OCI-LY7 (cell line): ENCODE results near the gene GARRE1. TPM values are rescaled to one million over a fixed set of nuclear protein-coding genes. Genes with fewer than 3 reads are reported as not detected.
A peak's percentile ranks its signal among the peaks of the same experiment; 100 is the strongest.

Experiments used
- BruUV-seq: library from RNA; stranded (reverse); fragments of 400-500 nt; replicated peaks from 2 replicates; lab custom pipeline; 2021; lab: Mats Ljungman, UMichigan
- CTCF ChIA-PET: fragments of 300-600 bp; sonication (Branson Sonifier 250); formaldehyde crosslinking; loops from one replicate; lab custom pipeline; 2022; ENCODE audit warnings: antibody characterized with exemption; ENCODE audit not compliant: unreplicated experiment; lab: Charles Lee
- POLR2A ChIA-PET: fragments of 300-600 bp; sonication (Branson Sonifier 250); formaldehyde crosslinking; loops from one replicate; lab custom pipeline; 2022; ENCODE audit warnings: antibody characterized with exemption; lab: Charles Lee
- DNase-seq: peaks from one replicate; pipeline ENCODE4 v3.0.0-alpha.2; 2015; ENCODE audit warnings: low spot score
- H2AFZ ChIP-seq: fragments of 200-600 bp; sonication (generic), shearing (Covaris generic); 2 replicates; pipeline ENCODE4 v1.6.1; 2014; ENCODE audit warnings: mild to moderate bottlenecking, antibody characterized with exemption, low read length, moderate library complexity
- H3K27ac ChIP-seq: fragments of 200-600 bp; sonication (generic); 2 replicates; pipeline ENCODE4 v1.5.1; 2014; ENCODE audit warnings: mixed run types, low read depth, mild to moderate bottlenecking, moderate library complexity, low read length, inconsistent platforms; ENCODE audit not compliant: poor library complexity, severe bottlenecking
- H3K36me3 ChIP-seq: fragments of 200-600 bp; sonication (generic); 2 replicates; pipeline ENCODE4 v1.6.1; 2014; ENCODE audit warnings: mild to moderate bottlenecking, antibody characterized with exemption, low read length, moderate library complexity, mixed read lengths; ENCODE audit not compliant: insufficient read depth
- H3K4me1 ChIP-seq: fragments of 200-600 bp; sonication (generic); 2 replicates; pipeline ENCODE4 v1.5.1; 2014; ENCODE audit warnings: mild to moderate bottlenecking, low read length; ENCODE audit not compliant: insufficient read depth, poor library complexity, severe bottlenecking
- H3K4me2 ChIP-seq: fragments of 200-600 bp; sonication (generic); 2 replicates; pipeline ENCODE4 v1.6.1; 2014; ENCODE audit warnings: mild to moderate bottlenecking, low read length
- H3K4me3 ChIP-seq: fragments of 200-600 bp; sonication (generic); 2 replicates; pipeline ENCODE4 v1.5.1; 2014; ENCODE audit warnings: mild to moderate bottlenecking, low read depth, low read length; ENCODE audit not compliant: poor library complexity, severe bottlenecking
- H3K79me2 ChIP-seq: fragments of 200-600 bp; sonication (generic); 2 replicates; pipeline ENCODE4 v1.6.1; 2016; ENCODE audit warnings: low read depth, mild to moderate bottlenecking, low read length, moderate library complexity, mixed read lengths; ENCODE audit not compliant: insufficient read depth
- H3K9me2 ChIP-seq: fragments of 200-600 bp; sonication (generic); 2 replicates; pipeline ENCODE4 v1.6.1; 2016; ENCODE audit warnings: mild to moderate bottlenecking, low read length, mixed read lengths; ENCODE audit not compliant: insufficient read depth
- H3K9me3 ChIP-seq: fragments of 200-600 bp; sonication (generic); 2 replicates; pipeline ENCODE4 v1.6.1; 2014; ENCODE audit warnings: mild to moderate bottlenecking, mixed run types, low read length, mixed read lengths
- H4K20me1 ChIP-seq: fragments of 200-600 bp; sonication (generic); 2 replicates; pipeline ENCODE4 v1.6.1; 2014; ENCODE audit warnings: mild to moderate bottlenecking, antibody characterized with exemption, low read length, moderate library complexity, mixed read lengths; ENCODE audit not compliant: insufficient read depth
- CTCF ChIP-seq: fragments of 200-600 bp; sonication (generic); conservative IDR thresholded peaks from 2 replicates; pipeline ENCODE4 v1.5.1; 2014; ENCODE audit warnings: mild to moderate bottlenecking, antibody characterized with exemption, low read length, moderate library complexity, mixed read lengths
- EZH2phosphoT487 ChIP-seq: fragments of 200-600 bp; sonication (generic); IDR thresholded peaks from 2 replicates; pipeline ENCODE4 v1.6.1; 2018; ENCODE audit warnings: low read depth, borderline replicate concordance, mild to moderate bottlenecking, mixed run types, antibody characterized with exemption, low read length, moderate library complexity, mixed read lengths
- intact Hi-C: fragments of 100-400 bp; cut with micrococcal nuclease; formaldehyde crosslinking; loops from one replicate; pipeline ENCODE4 v1.10.0; 2022; ENCODE audit not compliant: unreplicated experiment
- total RNA-seq, 2 experiments: library from RNA; depleted of rRNA in 1 of 2; stranded (reverse); fragments of >200 nt in 1 of 2; shearing (Covaris generic) in 1 of 2; gene quantifications; 2 replicates each; pipeline ENCODE4 v1.2.3, GENCODE V29; 2014 to 2022

GARRE1 gene
- total RNA-seq, 2 experiments from 2014 or later, result 15.4 to 18.8 TPM

DNA sequence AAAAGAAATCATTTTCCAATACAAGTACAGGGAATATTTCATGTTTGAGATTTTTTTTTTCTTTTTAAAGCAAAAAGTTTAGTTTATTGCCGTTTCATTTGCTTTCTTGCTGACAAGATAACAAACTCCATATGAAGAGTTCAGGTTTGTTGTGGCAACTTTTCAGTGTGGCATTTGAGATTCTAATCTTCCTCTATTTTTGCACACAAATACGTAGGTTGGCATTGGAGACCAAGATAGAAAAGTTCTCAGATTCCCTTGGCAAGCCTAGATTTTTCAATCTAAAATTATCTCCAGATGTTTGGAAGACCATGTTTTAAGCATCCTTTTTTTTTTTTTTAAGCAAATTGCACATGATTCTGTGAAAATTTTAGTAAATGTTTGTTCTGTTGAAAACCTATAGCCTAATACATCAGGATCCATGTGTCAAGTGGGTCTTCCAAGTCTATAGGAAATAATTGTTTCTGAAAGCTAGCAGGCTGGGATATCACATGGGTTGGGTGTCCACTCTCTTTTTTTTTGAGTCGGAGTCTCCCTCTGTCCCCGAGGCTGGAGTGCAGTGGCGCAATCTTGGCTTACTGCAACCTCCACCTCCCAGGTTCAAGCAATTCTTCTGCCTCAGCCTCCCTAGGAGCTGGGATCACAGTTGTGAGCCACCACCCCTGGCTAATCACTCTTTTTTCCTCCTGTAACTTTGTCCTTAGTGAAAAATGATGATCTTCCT is 2.6 kb downstream of the GARRE1 start:
- Histone ChIP-seq H3K9me3 (no peaks in the 10 kb centered on the region), H3K4me3 (no peak overlapping the region), H3K79me2 (peaks cover 11% of the 10 kb centered on the region; the same call in 1 of the 2 replicates), H3K27ac (no peak overlapping the region), H2AFZ (no peak overlapping the region), H3K36me3 (no peaks in the 10 kb centered on the region), H4K20me1 (no peaks in the 10 kb centered on the region), H3K4me2 (no peak overlapping the region), H3K4me1 (peaks cover 15% of the 10 kb centered on the region), H3K9me2 (no peaks in the 10 kb centered on the region)
- no peak for DNase-seq
- intact Hi-C loops, result loop anchor here (5.0 kb wide), 1 partner anchor 55 kb away; no protein-coding TSS in a partner anchor
- TSS peak; percentile 25 for BruUV-seq
- ChIA-PET POLR2A (interaction anchor here (0.7 to 0.9 kb wide), 3 partner anchors 13 to 103 kb away, joined by 3 to 5 read pairs (median 4); no protein-coding TSS in a partner anchor), CTCF (no interaction called here)
- no peak for TF ChIP-seq CTCF
- no peak for TF ChIP-seq EZH2phosphoT487

- Histone ChIP-seq H3K4me3 (no peak overlapping the region), H3K79me2 (peaks cover 11% of the 10 kb centered on the region; the same call in 1 of the 2 replicates), H3K36me3 (no peaks in the 10 kb centered on the region), H3K9me3 (no peaks in the 10 kb centered on the region), H2AFZ (no peak overlapping the region), H3K9me2 (no peaks in the 10 kb centered on the region), H3K27ac (no peak overlapping the region), H3K4me1 (peaks cover 15% of the 10 kb centered on the region), H3K4me2 (no peak overlapping the region), H4K20me1 (no peaks in the 10 kb centered on the region)
- intact Hi-C loops, result loop anchor here (5.0 kb wide), 1 partner anchor 55 kb away; no protein-coding TSS in a partner anchor
- no peak for TF ChIP-seq EZH2phosphoT487
- no peak for TF ChIP-seq CTCF
- ChIA-PET POLR2A (no interaction called here), CTCF (no interaction called here)
- no peak for DNase-seq
- BruUV-seq, result no TSS peak
Observed at GRCh38 chr19:34257559-34257924, 3.2 kb downstream of the GARRE1 start.
